GM12878 (cell line): ENCODE measurements around the gene WFDC12.

Experiments used
- CHD4 ChIP-seq: fragments of 200-600 bp; sonication (generic); IDR thresholded peaks from 2 replicates; pipeline ENCODE4 v1.6.1; 2016; ENCODE audit warnings: mild to moderate bottlenecking
- CTCF ChIP-seq, 3 experiments: IDR thresholded peaks in 2 of 3; conservative IDR thresholded peaks in 1 of 3; 2 replicates each; pipeline ENCODE4 v1.5.1; 2011; ENCODE audit warnings: low read depth in 3 of 3, low read length in 3 of 3, mild to moderate bottlenecking in 3 of 3, control low read depth in 2 of 3, moderate library complexity in 2 of 3, inconsistent platforms in 1 of 3, mixed read lengths in 1 of 3; ENCODE audit not compliant: control insufficient read depth in 2 of 3, insufficient read depth in 1 of 3; ENCODE audit errors: extremely low read depth in 1 of 3
- EZH2 ChIP-seq: IDR thresholded peaks from 2 replicates; pipeline ENCODE4 v1.6.1; 2012; ENCODE audit warnings: low read depth, mild to moderate bottlenecking, control low read depth, inconsistent platforms, low read length, borderline replicate concordance; ENCODE audit not compliant: control insufficient read depth
- HDAC2 ChIP-seq: fragments of 200-600 bp; sonication (generic); IDR thresholded peaks from 2 replicates; pipeline ENCODE4 v1.6.1; 2017

GRCh38 chr20:45087097-45087790, 37.0 kb downstream of the WFDC12 start:
- TF ChIP-seq HDAC2, result no peak
- no peak for TF ChIP-seq CTCF (IDR thresholded peaks at IDR 0.05 in 2 of 3, conservative IDR thresholded peaks at IDR 0.05 in 1 of 3; ENCODE audit: control insufficient read depth in 2 of 3, extremely low read depth in 1 of 3, insufficient read depth in 1 of 3, low read depth in 3 of 3, low read length in 3 of 3)
- TF ChIP-seq EZH2, result no peak
- TF ChIP-seq CHD4, result no peak
